HCT116 (cell line): ENCODE results near the gene SPOPL. TPM values are rescaled to one million over a fixed set of nuclear protein-coding genes. Genes with fewer than 3 reads are reported as not detected.

Source experiments
- ATAC-seq: fragments of 200-7000 bp; cut with Tn5 transposase; 2 replicates; pipeline ENCODE4 v1.9.1; 2020; ENCODE audit warnings: mild to moderate bottlenecking, moderate library complexity
- BruUV-seq: library from RNA; stranded (reverse); fragments of 400-500 nt; replicated peaks from 2 replicates; lab custom pipeline; 2021; lab: Mats Ljungman, UMichigan
- CTCF ChIA-PET: fragments of 300-600 bp; sonication (Branson Sonifier 250); formaldehyde crosslinking; loops from one replicate; lab custom pipeline; 2021; ENCODE audit warnings: antibody characterized with exemption; lab: Charles Lee
- POLR2A ChIA-PET: fragments of 300-600, 350-600 bp; sonication (Branson Sonifier 250); formaldehyde crosslinking; loops from one replicate; lab custom pipeline; 2021; ENCODE audit warnings: antibody characterized with exemption; lab: Charles Lee
- RAD21 ChIA-PET, 2 experiments: fragments of 300-600 bp; sonication (Branson Sonifier 250); formaldehyde crosslinking; loops; one replicate each; lab custom pipeline; 2023; ENCODE audit warnings: low total read pairs in 2 of 2; ENCODE audit not compliant: uncharacterized antibody in 2 of 2, unreplicated experiment in 2 of 2, low non-redundant PET in 1 of 2; lab: Charles Lee
- DNase-seq: peaks from one replicate; pipeline ENCODE4 v3.0.0-alpha.2; 2010; ENCODE audit warnings: low read depth, low spot score
- H2AFZ ChIP-seq: fragments of 200-600 bp; shearing (Covaris generic), sonication (generic); 2 replicates; pipeline ENCODE4 v1.6.1; 2017; ENCODE audit warnings: low read depth, mixed run types, mixed read lengths, antibody characterized with exemption, low read length; ENCODE audit not compliant: poor library complexity, severe bottlenecking
- H3K27ac ChIP-seq: 2 replicates; pipeline ENCODE4 v1.5.1; 2012; ENCODE audit warnings: low read depth, low read length
- H3K27me3 ChIP-seq: fragments of 200-600 bp; sonication (generic); 2 replicates; pipeline ENCODE4 v1.6.1; 2016; ENCODE audit warnings: mixed run types, low read length, mixed read lengths; ENCODE audit not compliant: insufficient read depth
- H3K36me3 ChIP-seq, 2 experiments: fragments of 200-500 bp in 1 of 2; fragments of 200-600 bp in 1 of 2; sonication (Bioruptor generic) in 1 of 2; sonication (generic) in 1 of 2; 2 replicates each; pipeline versions ENCODE4 v1.5.1 to v1.6.1; 2014 to 2016; ENCODE audit warnings: low read length in 2 of 2, inconsistent platforms in 1 of 2, mixed read lengths in 1 of 2, mixed run types in 1 of 2; ENCODE audit not compliant: insufficient read depth in 2 of 2, control insufficient read depth in 1 of 2
- H3K4me1 ChIP-seq, 2 experiments: fragments of 200-600 bp in 1 of 2; sonication (generic) in 1 of 2; 2 replicates each; pipeline versions ENCODE4 v1.5.1 to v1.6.1; 2012 to 2017; ENCODE audit warnings: low read length in 2 of 2, inconsistent platforms in 1 of 2, mild to moderate bottlenecking in 1 of 2, mixed read lengths in 1 of 2, mixed run types in 1 of 2, moderate library complexity in 1 of 2; ENCODE audit not compliant: insufficient read depth in 2 of 2, control insufficient read depth in 1 of 2
- H3K4me2 ChIP-seq: fragments of 200-600 bp; sonication (generic); 2 replicates; pipeline ENCODE4 v1.6.1; 2017; ENCODE audit warnings: mixed run types, low read length, mixed read lengths
- H3K4me3 ChIP-seq, 2 experiments: fragments of 200-600 bp in 1 of 2; sonication (generic) in 1 of 2; replicated peaks in 1 of 2; 2 replicates each; pipeline ENCODE4 v1.5.1; 2011 to 2016; ENCODE audit warnings: low read length in 2 of 2, control low read depth in 1 of 2, low read depth in 1 of 2, mild to moderate bottlenecking in 1 of 2, mixed read lengths in 1 of 2, mixed run types in 1 of 2
- H3K79me2 ChIP-seq: fragments of 200-600 bp; sonication (generic); 2 replicates; pipeline ENCODE4 v1.6.1; 2017; ENCODE audit warnings: mild to moderate bottlenecking, mixed run types, low read length, moderate library complexity, mixed read lengths; ENCODE audit not compliant: insufficient read depth
- H3K9ac ChIP-seq: fragments of 200-600 bp; sonication (generic); 2 replicates; pipeline ENCODE4 v1.6.1; 2016; ENCODE audit warnings: low read length, mixed read lengths
- H3K9me2 ChIP-seq: fragments of 200-600 bp; sonication (generic), shearing (Covaris generic); 2 replicates; pipeline ENCODE4 v1.6.1; 2017; ENCODE audit warnings: mixed run types, mild to moderate bottlenecking, moderate library complexity; ENCODE audit not compliant: insufficient read depth
- H3K9me3 ChIP-seq, 2 experiments: fragments of 200-500 bp in 1 of 2; fragments of 200-600 bp in 1 of 2; sonication (Bioruptor generic) in 1 of 2; sonication (generic) in 1 of 2; 2 replicates each; pipeline ENCODE4 v1.6.1; 2014 to 2017; ENCODE audit warnings: low read length in 2 of 2, mixed read lengths in 2 of 2, inconsistent platforms in 1 of 2, low read depth in 1 of 2, mild to moderate bottlenecking in 1 of 2, mixed run types in 1 of 2, moderate library complexity in 1 of 2; ENCODE audit not compliant: control insufficient read depth in 1 of 2, insufficient read depth in 1 of 2
- H4K20me1 ChIP-seq: fragments of 200-600 bp; sonication (generic), shearing (Covaris generic); 2 replicates; pipeline ENCODE4 v1.6.1; 2017; ENCODE audit warnings: mixed run types, mild to moderate bottlenecking, moderate library complexity; ENCODE audit not compliant: insufficient read depth
- CBX3 ChIP-seq: IDR thresholded peaks from 2 replicates; pipeline ENCODE4 v1.6.1; 2012; ENCODE audit warnings: low read depth
- CEBPB ChIP-seq: IDR thresholded peaks from 2 replicates; pipeline ENCODE4 v1.6.1; 2012; ENCODE audit warnings: low read depth
- ELF1 ChIP-seq: IDR thresholded peaks from 2 replicates; pipeline ENCODE4 v1.6.1; 2012; ENCODE audit warnings: low read depth, borderline replicate concordance
- RAD21 ChIP-seq: IDR thresholded peaks from 2 replicates; pipeline ENCODE4 v1.6.1; 2012; ENCODE audit warnings: low read depth, mild to moderate bottlenecking
- REST ChIP-seq: IDR thresholded peaks from 2 replicates; pipeline ENCODE4 v1.6.1; 2012; ENCODE audit warnings: low read depth
- SIN3A ChIP-seq: IDR thresholded peaks from 2 replicates; pipeline ENCODE4 v1.6.1; 2012; ENCODE audit warnings: low read depth
- SP1 ChIP-seq: IDR thresholded peaks from 2 replicates; pipeline ENCODE4 v1.6.1; 2012; ENCODE audit warnings: low read depth
- SRF ChIP-seq: IDR thresholded peaks from 2 replicates; pipeline ENCODE4 v1.6.1; 2012; ENCODE audit warnings: low read depth
- YY1 ChIP-seq: IDR thresholded peaks from 2 replicates; pipeline ENCODE4 v1.6.1; 2011; ENCODE audit warnings: low read length, low read depth, moderate library complexity, mild to moderate bottlenecking; ENCODE audit not compliant: insufficient replicate concordance; ENCODE audit errors: extremely low read depth
- ZBTB33 ChIP-seq: IDR thresholded peaks from 2 replicates; pipeline ENCODE4 v1.6.1; 2011; ENCODE audit warnings: mild to moderate bottlenecking, low read length, moderate library complexity; ENCODE audit not compliant: insufficient replicate concordance; ENCODE audit errors: extremely low read depth
- ZFX ChIP-seq: fragments of 450-650 bp; IDR thresholded peaks from 2 replicates; pipeline ENCODE4 v1.6.1; 2017
- ZNF274 ChIP-seq: fragments of 200-500 bp; sonication (Bioruptor generic); IDR thresholded peaks from 2 replicates; pipeline ENCODE4 v1.6.1; 2014; ENCODE audit warnings: mild to moderate bottlenecking, low read depth, low read length, inconsistent platforms
- intact Hi-C: fragments of 100-400 bp; cut with micrococcal nuclease; formaldehyde crosslinking; loops from 2 replicates; pipeline ENCODE4 v1.10.0; 2022
- total RNA-seq: library from RNA; stranded (reverse); gene quantifications from one replicate; pipeline ENCODE4 v1.2.1, GENCODE V29; 2021; ENCODE audit not compliant: unreplicated experiment
- TF ChIP-seq, protein P1 (sequence below): IDR thresholded peaks from 2 replicates; pipeline ENCODE4 v1.6.1; 2012

The SPOPL gene
- total RNA-seq, 1 experiment from 2014 or later = 48.3 TPM

DNA sequence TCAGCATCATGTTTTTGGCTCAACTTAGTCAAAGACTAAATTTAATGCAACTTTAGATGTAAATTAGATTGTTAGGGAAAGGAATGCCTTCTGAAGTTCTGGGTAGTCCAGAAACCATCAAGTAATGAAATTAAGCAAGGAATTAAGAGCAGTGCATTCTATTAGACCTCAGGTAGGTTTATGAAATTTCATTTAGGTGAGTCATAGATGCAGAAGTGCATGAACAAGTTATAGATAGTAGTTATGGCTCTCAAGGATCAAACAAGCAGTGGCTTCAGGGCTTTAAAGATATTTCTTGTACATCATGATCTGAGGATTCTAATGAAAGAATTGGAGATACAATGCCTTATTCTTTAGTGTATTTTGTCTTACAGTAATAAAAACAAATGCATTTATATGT, 25.4 kb upstream of the SPOPL start:
- Histone ChIP-seq H3K27ac (no peak overlapping the region), H3K9me2 (no peaks in the 10 kb centered on the region; the same call in 1 of the 2 replicates), H3K4me2 (no peak overlapping the region), H3K36me3 (no peaks in the 10 kb centered on the region), H3K9ac (no peak overlapping the region), H3K9me3 (no peaks in the 10 kb centered on the region), H4K20me1 (no peaks in the 10 kb centered on the region), H3K4me1 (0 out of 4 replicates have a peak, but pooled peaks cover 0 to 3% of the 10 kb centered on the region in 2 experiments), H3K27me3 (no peaks in the 10 kb centered on the region), H3K4me3 (no peak overlapping the region), H2AFZ (no peak overlapping the region), H3K79me2 (no peaks in the 10 kb centered on the region)
- ChIA-PET POLR2A (no interaction called here), RAD21 (no interaction called here), CTCF (interaction anchor here (1.2 kb wide), 1 partner anchor 311 kb away, joined by 6 read pairs; no protein-coding TSS in a partner anchor)
- TF ChIP-seq SP1 (no peak), ZNF274 (no peak), CEBPB (no peak), YY1 (no peak), RAD21 (no peak), ELF1 (no peak), CBX3 (no peak), ZBTB33 (no peak), SRF (no peak), ZFX (no peak), SIN3A (no peak), REST (no peak)
- TF ChIP-seq, protein P1, sequence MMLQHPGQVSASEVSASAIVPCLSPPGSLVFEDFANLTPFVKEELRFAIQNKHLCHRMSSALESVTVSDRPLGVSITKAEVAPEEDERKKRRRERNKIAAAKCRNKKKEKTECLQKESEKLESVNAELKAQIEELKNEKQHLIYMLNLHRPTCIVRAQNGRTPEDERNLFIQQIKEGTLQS = no peak
- intact Hi-C loops = no loop called here
- ATAC-seq (no peak), DNase-seq (no peak)
- no TSS peak for BruUV-seq
